ENCODE measurements around the gene GPR156. TPM values are rescaled to one million over a fixed set of nuclear protein-coding genes. Genes with fewer than 3 reads are reported as not detected.

GPR156 gene
- total RNA-seq, 1 experiment from 2014 or later, result 3.1 TPM

- H3K36me3 Mint-ChIP-seq (ENCODE audit: insufficient read depth, unreplicated experiment), result no peaks in the 10 kb centered on the region
- intact Hi-C loops (cut with micrococcal nuclease; ENCODE audit: unreplicated experiment), result no loop called here
These were observed 39.6 kb downstream of the GPR156 start for GRCh38 chr3:120245386-120245785.

DNA sequence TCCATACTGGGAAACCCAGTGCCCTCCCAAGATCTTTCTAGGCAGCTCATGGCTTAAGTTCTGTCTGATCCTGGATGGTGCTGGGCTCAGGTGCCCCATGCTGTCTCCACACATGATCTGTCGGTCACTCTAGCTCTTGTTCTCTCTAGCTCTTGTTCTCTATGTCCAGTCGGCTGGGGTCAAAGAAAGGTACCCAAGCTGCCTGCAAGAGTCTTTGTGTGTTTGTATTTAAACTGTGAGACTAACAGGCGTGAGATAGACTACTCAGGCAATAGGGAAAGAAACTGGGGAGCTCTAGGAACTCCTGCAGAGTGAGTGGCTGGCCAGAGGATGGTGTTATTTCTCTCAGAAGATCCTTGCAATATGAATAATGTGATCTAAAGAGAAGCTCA lies 40.2 kb downstream of the GPR156 start:
- Histone ChIP-seq H3K36me3 (ENCODE audit: control insufficient read depth, insufficient read depth, low read length) (no peaks in the 10 kb centered on the region), H3K9me3 (no peaks in the 10 kb centered on the region), H3K4me3 (ENCODE audit: low read depth, low read length) (no peak overlapping the region), H3K27me3 (replicated peaks; ENCODE audit: control insufficient read depth, insufficient read depth, low read length) (no peaks in the 10 kb centered on the region), H3K4me1 (no peaks in the 10 kb centered on the region)
- no peaks in the 10 kb centered on the region for H3K4me1 Mint-ChIP-seq (ENCODE audit: low read depth, unreplicated experiment)
- TF ChIP-seq CTCF (IDR thresholded peaks at IDR 0.05; ENCODE audit: insufficient read depth in 1 of 2, low read depth in 1 of 2, low read length in 1 of 2, severe bottlenecking in 1 of 2, unreplicated experiment in 1 of 2), result no peak
- H3K36me3 Mint-ChIP-seq (ENCODE audit: insufficient read depth, unreplicated experiment), result no peaks in the 10 kb centered on the region
- POLR2A ChIA-PET, result interaction anchor here (1.3 kb wide), 1 partner anchor 172 kb away, joined by 6 read pairs; no protein-coding TSS in a partner anchor
- no peak for DNase-seq
- no peaks in the 10 kb centered on the region for H3K27me3 Mint-ChIP-seq (ENCODE audit: insufficient read depth, unreplicated experiment)
- no peak overlapping the region for H3K4me3 Mint-ChIP-seq (ENCODE audit: unreplicated experiment)
- no peaks in the 10 kb centered on the region for H3K9me3 Mint-ChIP-seq (ENCODE audit: unreplicated experiment)
- no TSS peak for BruUV-seq (replicated peaks)
- CTCF ChIA-PET, result interaction anchor here (1.1 to 3.2 kb wide), 6 partner anchors 24 to 314 kb away, joined by 3 to 62 read pairs (median 4); partner anchors contain the start of gene LRRC58
- intact Hi-C loops (cut with micrococcal nuclease; ENCODE audit: unreplicated experiment), result loop anchor here (1.0 kb wide), 4 partner anchors 104 to 314 kb away; partner anchors contain the start of gene LRRC58
- H3K27ac Mint-ChIP-seq (ENCODE audit: unreplicated experiment), result no peak overlapping the region

More at GRCh38 chr3:120245386-120245785, 39.6 kb downstream of the GPR156 start:
- no TSS peak for BruUV-seq (replicated peaks)
- TF ChIP-seq CTCF (IDR thresholded peaks at IDR 0.05; ENCODE audit: insufficient read depth in 1 of 2, low read depth in 1 of 2, low read length in 1 of 2, severe bottlenecking in 1 of 2, unreplicated experiment in 1 of 2), result no peak
- no peak overlapping the region for H3K4me3 ChIP-seq (ENCODE audit: low read depth, low read length)
- H3K27ac Mint-ChIP-seq (ENCODE audit: unreplicated experiment), result no peak overlapping the region
- no peaks in the 10 kb centered on the region for H3K9me3 Mint-ChIP-seq (ENCODE audit: unreplicated experiment)
- CTCF ChIA-PET, result interaction anchor here (1.1 to 3.2 kb wide), 6 partner anchors 23 to 313 kb away, joined by 3 to 62 read pairs (median 4); partner anchors contain the start of gene LRRC58
- no peaks in the 10 kb centered on the region for H3K27me3 ChIP-seq (replicated peaks; ENCODE audit: control insufficient read depth, insufficient read depth, low read length)
- H3K36me3 ChIP-seq (ENCODE audit: control insufficient read depth, insufficient read depth, low read length), result no peaks in the 10 kb centered on the region
- H3K9me3 ChIP-seq, result no peaks in the 10 kb centered on the region
- no peaks in the 10 kb centered on the region for H3K4me1 Mint-ChIP-seq (ENCODE audit: low read depth, unreplicated experiment)
- H3K4me1 ChIP-seq, result no peaks in the 10 kb centered on the region
- DNase-seq, result no peak
- no peak overlapping the region for H3K4me3 Mint-ChIP-seq (ENCODE audit: unreplicated experiment)
- no peaks in the 10 kb centered on the region for H3K27me3 Mint-ChIP-seq (ENCODE audit: insufficient read depth, unreplicated experiment)
- POLR2A ChIA-PET, result no interaction called here

GRCh38 chr3:120239644-120240043 lies 45.4 kb downstream of the GPR156 start:
- no peaks in the 10 kb centered on the region for H3K9me3 ChIP-seq
- DNase-seq, result no peak
- Mint-ChIP-seq H3K27me3 (ENCODE audit: insufficient read depth, unreplicated experiment) (no peaks in the 10 kb centered on the region), H3K36me3 (ENCODE audit: insufficient read depth, unreplicated experiment) (no peaks in the 10 kb centered on the region), H3K27ac (ENCODE audit: unreplicated experiment) (no peak overlapping the region), H3K4me1 (ENCODE audit: low read depth, unreplicated experiment) (no peaks in the 10 kb centered on the region), H3K9me3 (ENCODE audit: unreplicated experiment) (no peaks in the 10 kb centered on the region), H3K4me3 (ENCODE audit: unreplicated experiment) (no peak overlapping the region)
- H3K27me3 ChIP-seq (replicated peaks; ENCODE audit: control insufficient read depth, insufficient read depth, low read length), result no peaks in the 10 kb centered on the region
- intact Hi-C loops (cut with micrococcal nuclease; ENCODE audit: unreplicated experiment), result no loop called here
- H3K36me3 ChIP-seq (ENCODE audit: control insufficient read depth, insufficient read depth, low read length), result no peaks in the 10 kb centered on the region
- CTCF ChIA-PET, result no interaction called here
- no peak for TF ChIP-seq CTCF (IDR thresholded peaks at IDR 0.05; ENCODE audit: insufficient read depth in 1 of 2, low read depth in 1 of 2, low read length in 1 of 2, severe bottlenecking in 1 of 2, unreplicated experiment in 1 of 2)
- POLR2A ChIA-PET, result no interaction called here
- no peaks in the 10 kb centered on the region for H3K4me1 ChIP-seq
- no peak overlapping the region for H3K4me3 ChIP-seq (ENCODE audit: low read depth, low read length)
- BruUV-seq (replicated peaks), result no TSS peak
